ENCODE data around the gene MRPL44.

- no peak for TF ChIP-seq CTCF (IDR thresholded peaks at IDR 0.05)
- TF ChIP-seq POLR2A (IDR thresholded peaks at IDR 0.05): no peak
- no peak for TF ChIP-seq POLR2AphosphoS5 (IDR thresholded peaks at IDR 0.05)
- TF ChIP-seq EP300 (IDR thresholded peaks at IDR 0.05): no peak
Observed at GRCh38 chr2:223979730-223980396, 22.6 kb downstream of the MRPL44 start.
